ENCODE measurements around the gene PDK2. TPM values are rescaled to one million over a fixed set of nuclear protein-coding genes. Genes with fewer than 3 reads are reported as not detected.

Gene PDK2
- total and polyA plus RNA-seq, 10 of the 15 experiments (the other 5 are each of a cell fraction or from before 2014, with no cell fraction given) = 0.98 to 22.6 (median 12.3) TPM

DNA sequence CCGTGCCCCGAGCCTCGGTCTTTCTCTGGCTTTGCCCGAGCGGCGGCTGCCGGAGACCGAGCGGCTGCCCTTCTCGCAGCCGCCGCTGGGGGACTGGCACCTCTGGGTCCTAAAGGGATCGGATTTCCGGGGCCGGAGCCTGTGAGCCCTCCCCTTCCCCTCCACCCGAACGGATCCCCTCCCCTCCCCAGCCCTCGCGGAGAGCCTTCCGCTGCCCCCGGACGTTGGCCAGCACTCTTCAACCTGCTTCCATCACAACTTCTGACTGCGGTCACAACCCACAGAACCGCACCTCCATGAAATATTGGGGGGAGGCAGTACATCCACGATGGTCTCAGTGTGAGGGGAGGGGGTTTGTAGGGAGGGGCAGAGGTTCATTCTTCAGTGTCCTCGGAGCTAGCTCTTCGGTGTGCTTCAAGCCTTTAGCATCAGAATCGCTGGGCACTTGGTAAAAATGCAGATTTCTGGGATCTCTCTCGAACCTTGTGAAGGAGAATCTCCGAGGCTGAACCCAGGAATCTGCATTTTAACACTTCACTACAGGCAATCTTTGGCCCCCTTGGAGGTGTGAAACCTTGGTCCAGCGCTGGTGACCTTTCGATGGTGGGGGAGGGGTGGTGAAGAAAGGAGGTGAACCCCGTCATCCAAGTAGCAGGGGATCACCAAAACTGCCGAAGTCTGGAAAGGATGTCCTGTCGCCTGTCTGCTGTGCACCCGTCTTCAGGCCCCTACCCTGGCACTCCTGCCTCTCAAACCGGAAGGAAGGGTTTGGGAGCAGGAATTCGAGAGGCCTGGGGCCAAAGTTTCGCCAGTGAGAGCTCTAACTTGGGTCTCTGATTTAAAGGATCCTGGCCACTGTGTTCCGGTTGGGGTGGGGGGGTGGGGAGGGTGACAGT, 56.1 kb downstream of the PDK2 start (continued):
- TF ChIP-seq, protein P1, sequence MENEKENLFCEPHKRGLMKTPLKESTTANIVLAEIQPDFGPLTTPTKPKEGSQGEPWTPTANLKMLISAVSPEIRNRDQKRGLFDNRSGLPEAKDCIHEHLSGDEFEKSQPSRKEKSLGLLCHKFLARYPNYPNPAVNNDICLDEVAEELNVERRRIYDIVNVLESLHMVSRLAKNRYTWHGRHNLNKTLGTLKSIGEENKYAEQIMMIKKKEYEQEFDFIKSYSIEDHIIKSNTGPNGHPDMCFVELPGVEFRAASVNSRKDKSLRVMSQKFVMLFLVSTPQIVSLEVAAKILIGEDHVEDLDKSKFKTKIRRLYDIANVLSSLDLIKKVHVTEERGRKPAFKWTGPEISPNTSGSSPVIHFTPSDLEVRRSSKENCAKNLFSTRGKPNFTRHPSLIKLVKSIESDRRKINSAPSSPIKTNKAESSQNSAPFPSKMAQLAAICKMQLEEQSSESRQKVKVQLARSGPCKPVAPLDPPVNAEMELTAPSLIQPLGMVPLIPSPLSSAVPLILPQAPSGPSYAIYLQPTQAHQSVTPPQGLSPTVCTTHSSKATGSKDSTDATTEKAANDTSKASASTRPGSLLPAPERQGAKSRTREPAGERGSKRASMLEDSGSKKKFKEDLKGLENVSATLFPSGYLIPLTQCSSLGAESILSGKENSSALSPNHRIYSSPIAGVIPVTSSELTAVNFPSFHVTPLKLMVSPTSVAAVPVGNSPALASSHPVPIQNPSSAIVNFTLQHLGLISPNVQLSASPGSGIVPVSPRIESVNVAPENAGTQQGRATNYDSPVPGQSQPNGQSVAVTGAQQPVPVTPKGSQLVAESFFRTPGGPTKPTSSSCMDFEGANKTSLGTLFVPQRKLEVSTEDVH (IDR thresholded peaks at IDR 0.05; ENCODE audit: low read depth, partially characterized antibody) = peak; percentile 46
- no peak for TF ChIP-seq SUZ12 (IDR thresholded peaks at IDR 0.05; ENCODE audit: unreplicated experiment)
- TF ChIP-seq JUNB (IDR thresholded peaks at IDR 0.05) = no peak
- TF ChIP-seq SIX5 (IDR thresholded peaks at IDR 0.05; ENCODE audit: low read depth, low read length, severe bottlenecking) = no peak
- TF ChIP-seq NFXL1 (IDR thresholded peaks at IDR 0.05; ENCODE audit: borderline replicate concordance) = no peak
- peak; percentile 52; the same call in 1 of the 2 replicates for TF ChIP-seq TCF12 (IDR thresholded peaks at IDR 0.05; ENCODE audit: low read depth, low read length)
- TF ChIP-seq CBFB (IDR thresholded peaks at IDR 0.05; ENCODE audit: low read depth) = peak; percentile 40; the same call in 1 of the 2 replicates
- no peak for TF ChIP-seq CBX3 (IDR thresholded peaks at IDR 0.05; ENCODE audit: borderline replicate concordance, low read depth)
- peak; percentile 30 for TF ChIP-seq MEF2B (IDR thresholded peaks at IDR 0.05; ENCODE audit: partially characterized antibody, poor library complexity, severe bottlenecking)
- TF ChIP-seq TCF7 (IDR thresholded peaks at IDR 0.05; ENCODE audit: borderline replicate concordance) = no peak
- TF ChIP-seq RELA (IDR thresholded peaks at IDR 0.05; ENCODE audit: borderline replicate concordance, partially characterized antibody) = no peak
- TF ChIP-seq FOS (IDR thresholded peaks at IDR 0.05; ENCODE audit: borderline replicate concordance, extremely low read depth, insufficient read length) = peak; percentile 11
- TF ChIP-seq, protein P2, sequence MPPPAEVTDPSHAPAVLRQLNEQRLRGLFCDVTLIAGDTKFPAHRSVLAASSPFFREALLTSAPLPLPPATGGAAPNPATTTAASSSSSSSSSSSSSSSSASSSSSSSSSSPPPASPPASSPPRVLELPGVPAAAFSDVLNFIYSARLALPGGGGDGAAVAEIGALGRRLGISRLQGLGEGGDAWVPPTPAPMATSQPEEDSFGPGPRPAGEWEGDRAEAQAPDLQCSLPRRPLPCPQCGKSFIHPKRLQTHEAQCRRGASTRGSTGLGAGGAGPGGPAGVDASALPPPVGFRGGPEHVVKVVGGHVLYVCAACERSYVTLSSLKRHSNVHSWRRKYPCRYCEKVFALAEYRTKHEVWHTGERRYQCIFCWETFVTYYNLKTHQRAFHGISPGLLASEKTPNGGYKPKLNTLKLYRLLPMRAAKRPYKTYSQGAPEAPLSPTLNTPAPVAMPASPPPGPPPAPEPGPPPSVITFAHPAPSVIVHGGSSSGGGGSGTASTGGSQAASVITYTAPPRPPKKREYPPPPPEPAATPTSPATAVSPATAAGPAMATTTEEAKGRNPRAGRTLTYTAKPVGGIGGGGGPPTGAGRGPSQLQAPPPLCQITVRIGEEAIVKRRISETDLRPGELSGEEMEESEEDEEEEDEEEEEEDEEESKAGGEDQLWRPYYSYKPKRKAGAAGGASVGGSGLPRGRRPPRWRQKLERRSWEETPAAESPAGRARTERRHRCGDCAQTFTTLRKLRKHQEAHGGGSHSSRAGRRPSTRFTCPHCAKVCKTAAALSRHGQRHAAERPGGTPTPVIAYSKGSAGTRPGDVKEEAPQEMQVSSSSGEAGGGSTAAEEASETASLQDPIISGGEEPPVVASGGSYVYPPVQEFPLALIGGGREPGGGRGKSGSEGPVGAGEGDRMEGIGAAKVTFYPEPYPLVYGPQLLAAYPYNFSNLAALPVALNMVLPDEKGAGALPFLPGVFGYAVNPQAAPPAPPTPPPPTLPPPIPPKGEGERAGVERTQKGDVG (CRISPR knock-in tag; IDR thresholded peaks at IDR 0.05) = 0 out of 2 replicates have a peak, but pooled peaks have one; percentile 3
- TF ChIP-seq RCOR1 (conservative IDR thresholded peaks at IDR 0.05; ENCODE audit: low read depth, low read length) = no peak
- TF ChIP-seq SP1 (IDR thresholded peaks at IDR 0.05; ENCODE audit: low read depth, low read length) = peak; percentile 60
- TF ChIP-seq NR2C1 (IDR thresholded peaks at IDR 0.05) = peak; percentile 62; the same call in 1 of the 2 replicates
- TF ChIP-seq RB1 (IDR thresholded peaks at IDR 0.05; ENCODE audit: borderline replicate concordance) = peak; percentile 35; the same call in 1 of the 2 replicates
- TF ChIP-seq, protein P3, sequence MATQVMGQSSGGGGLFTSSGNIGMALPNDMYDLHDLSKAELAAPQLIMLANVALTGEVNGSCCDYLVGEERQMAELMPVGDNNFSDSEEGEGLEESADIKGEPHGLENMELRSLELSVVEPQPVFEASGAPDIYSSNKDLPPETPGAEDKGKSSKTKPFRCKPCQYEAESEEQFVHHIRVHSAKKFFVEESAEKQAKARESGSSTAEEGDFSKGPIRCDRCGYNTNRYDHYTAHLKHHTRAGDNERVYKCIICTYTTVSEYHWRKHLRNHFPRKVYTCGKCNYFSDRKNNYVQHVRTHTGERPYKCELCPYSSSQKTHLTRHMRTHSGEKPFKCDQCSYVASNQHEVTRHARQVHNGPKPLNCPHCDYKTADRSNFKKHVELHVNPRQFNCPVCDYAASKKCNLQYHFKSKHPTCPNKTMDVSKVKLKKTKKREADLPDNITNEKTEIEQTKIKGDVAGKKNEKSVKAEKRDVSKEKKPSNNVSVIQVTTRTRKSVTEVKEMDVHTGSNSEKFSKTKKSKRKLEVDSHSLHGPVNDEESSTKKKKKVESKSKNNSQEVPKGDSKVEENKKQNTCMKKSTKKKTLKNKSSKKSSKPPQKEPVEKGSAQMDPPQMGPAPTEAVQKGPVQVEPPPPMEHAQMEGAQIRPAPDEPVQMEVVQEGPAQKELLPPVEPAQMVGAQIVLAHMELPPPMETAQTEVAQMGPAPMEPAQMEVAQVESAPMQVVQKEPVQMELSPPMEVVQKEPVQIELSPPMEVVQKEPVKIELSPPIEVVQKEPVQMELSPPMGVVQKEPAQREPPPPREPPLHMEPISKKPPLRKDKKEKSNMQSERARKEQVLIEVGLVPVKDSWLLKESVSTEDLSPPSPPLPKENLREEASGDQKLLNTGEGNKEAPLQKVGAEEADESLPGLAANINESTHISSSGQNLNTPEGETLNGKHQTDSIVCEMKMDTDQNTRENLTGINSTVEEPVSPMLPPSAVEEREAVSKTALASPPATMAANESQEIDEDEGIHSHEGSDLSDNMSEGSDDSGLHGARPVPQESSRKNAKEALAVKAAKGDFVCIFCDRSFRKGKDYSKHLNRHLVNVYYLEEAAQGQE (IDR thresholded peaks at IDR 0.05; ENCODE audit: low read depth, low read length) = no peak; the same call in 1 of the 2 replicates
- 0 out of 2 replicates have a peak, but pooled peaks have one; percentile 20 for TF ChIP-seq CHD1 (IDR thresholded peaks at IDR 0.05; ENCODE audit: low read depth, low read length)
